HG03520 (cell line): ENCODE results near the gene KLHL10.
"Not testable (repeated sequence)": the region's sequence is repeated elsewhere in the genome, so short reads cannot be mapped to it uniquely, and the experiment has no call there.

Experiments used
- ATAC-seq: cut with Tn5 transposase; IDR thresholded peaks from one replicate; pipeline ENCODE4 v1.9.1; 2021; ENCODE audit warnings: mild to moderate bottlenecking, moderate library complexity; ENCODE audit not compliant: unreplicated experiment

KLHL10 gene

DNA sequence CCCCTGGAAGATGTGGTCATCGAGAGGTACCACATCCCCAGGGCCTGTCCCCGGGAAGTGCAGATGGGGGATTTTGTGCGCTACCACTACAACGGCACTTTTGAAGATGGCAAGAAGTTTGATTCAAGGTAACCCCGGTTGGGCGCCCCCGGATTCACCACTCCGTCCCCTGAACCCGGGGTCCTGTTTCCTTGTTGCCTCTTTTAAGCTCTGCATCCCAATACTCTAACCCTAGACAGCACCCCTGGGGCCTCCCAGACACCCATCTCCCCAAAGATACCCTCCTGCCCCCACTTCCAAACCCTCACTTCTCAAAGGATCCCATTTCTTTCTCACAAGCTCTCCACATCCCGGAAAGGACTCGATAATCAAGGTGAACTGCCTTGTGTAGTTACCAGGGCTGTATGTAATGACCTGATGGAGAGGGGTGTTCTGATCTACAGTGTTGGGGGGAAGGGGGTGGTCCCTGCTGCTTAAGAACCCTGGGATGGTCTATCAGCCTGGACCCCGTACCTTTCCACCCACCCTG lies 24.4 kb upstream of the KLHL10 start:
- no peak for ATAC-seq

DNA sequence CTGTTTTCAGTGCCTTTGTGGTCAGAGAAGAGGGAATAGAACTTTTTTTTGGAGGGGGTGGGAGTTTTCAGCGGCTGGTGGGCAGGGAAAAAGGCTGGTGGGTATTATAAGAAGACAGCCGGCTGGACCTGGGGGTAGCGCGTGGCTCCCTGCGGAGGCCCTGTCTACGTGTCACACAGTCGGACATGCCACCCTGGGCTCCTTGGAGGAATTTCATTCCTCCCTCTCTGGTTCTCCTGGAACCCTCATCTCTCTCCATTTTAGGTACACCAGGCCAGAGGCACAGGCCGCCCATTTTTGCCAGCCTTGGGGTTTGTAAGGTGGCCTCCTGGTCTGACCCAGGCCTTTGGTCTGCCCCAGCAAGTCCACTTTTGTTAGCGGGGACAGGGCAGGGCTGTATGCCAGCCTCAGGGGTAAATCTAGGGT lies 23.9 kb upstream of the KLHL10 start:
- no peak for ATAC-seq

DNA sequence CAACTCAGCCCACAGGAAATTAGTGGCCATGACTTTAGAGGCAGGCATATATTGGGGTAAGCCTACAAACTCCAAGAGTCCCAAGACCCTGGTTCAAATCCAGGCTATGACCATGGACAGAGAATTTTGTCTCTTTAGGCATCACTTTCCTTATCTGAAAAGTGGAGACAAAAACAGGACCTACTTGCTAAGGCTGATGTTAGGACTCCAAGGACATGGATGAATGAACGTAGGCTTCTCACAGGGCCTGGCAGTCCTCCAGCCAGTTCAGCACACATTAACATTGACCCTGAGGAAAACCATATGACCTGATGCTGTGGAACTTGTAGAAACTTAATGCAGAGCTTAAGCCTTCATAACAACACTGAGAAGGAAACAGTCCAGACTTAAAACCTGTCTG lies 23.4 kb upstream of the KLHL10 start:
- no peak for ATAC-seq

DNA sequence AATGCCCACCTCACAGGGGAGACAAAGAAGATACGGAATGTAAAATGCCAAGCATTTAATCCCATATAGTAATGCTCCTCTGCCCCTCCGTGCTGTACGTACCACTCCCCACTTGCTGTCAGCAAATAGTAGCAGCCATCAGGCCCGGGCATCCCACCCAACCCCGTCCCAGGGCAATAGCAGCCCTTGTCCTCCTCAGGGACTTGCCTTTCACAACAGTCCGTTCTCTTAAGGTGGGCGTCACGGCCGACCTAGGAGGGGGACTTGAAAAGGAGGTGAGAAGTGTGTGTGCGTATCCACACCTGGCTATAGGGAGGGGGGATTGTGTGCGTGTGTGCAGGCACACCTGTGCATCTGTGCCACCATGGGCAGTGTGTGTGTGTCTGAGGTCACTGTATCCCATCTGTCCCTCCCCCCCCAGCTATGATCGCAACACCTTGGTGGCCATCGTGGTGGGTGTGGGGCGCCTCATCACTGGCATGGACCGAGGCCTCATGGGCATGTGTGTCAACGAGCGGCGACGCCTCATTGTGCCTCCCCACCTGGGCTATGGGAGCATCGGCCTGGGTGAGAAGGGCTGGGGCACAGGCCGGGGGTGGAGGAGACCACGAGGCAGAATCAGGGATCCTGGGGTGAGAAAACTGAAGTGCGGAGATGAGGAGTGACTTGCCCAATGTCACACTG lies 20.8 kb upstream of the KLHL10 start:
- no peak for ATAC-seq

DNA sequence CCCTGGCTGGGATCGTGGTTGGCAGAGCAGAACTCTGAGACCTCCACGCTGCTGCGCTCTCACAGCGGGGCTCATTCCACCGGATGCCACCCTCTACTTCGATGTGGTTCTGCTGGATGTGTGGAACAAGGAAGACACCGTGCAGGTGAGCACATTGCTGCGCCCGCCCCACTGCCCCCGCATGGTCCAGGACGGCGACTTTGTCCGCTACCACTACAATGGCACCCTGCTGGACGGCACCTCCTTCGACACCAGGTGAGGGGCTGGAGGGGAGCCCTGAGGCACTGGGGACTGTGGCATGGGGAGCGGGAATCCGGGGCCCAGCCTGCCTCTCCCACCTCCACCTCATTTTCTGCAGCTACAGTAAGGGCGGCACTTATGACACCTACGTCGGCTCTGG lies 19.6 kb upstream of the KLHL10 start:
- no peak for ATAC-seq

DNA sequence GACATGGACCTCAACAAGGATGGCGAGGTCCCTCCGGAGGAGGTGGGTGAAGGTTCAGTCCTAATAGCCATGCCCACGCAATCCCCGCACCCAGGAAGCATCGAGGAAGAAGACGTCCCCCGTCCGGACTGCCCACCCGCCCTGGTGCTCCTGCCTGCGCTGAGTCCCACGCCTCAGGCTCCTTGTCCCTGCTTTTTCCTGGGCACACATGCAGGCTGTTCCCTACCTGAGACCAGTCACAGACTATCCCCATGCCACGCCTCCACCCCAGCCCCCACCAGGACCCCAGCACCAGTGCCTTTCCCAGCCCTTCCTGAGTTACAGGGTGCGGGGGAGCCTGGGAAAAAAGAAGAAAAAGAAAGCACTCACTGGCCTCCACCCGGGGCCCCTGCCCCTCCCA lies 15.8 kb upstream of the KLHL10 start:
- no peak for ATAC-seq

DNA sequence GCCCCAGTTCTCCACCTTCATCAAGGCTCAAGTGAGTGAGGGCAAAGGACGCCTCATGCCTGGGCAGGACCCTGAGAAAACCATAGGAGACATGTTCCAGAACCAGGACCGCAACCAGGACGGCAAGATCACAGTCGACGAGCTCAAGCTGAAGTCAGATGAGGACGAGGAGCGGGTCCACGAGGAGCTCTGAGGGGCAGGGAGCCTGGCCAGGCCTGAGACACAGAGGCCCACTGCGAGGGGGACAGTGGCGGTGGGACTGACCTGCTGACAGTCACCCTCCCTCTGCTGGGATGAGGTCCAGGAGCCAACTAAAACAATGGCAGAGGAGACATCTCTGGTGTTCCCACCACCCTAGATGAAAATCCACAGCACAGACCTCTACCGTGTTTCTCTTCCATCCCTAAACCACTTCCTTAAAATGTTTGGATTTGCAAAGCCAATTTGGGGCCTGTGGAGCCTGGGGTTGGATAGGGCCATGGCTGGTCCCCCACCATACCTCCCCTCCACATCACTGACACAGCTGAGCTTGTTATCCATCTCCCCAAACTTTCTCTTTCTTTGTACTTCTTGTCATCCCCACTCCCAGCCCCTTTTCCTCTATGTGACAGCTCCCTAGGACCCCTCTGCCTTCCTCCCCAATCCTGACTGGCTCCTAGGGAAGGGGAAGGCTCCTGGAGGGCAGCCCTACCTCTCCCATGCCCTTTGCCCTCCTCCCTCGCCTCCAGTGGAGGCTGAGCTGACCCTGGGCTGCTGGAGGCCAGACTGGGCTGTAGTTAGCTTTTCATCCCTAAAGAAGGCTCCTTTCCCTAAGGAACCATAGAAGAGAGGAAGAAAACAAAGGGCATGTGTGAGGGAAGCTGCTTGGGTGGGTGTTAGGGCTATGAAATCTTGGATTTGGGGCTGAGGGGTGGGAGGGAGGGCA lies 15.1 kb upstream of the KLHL10 start:
- ATAC-seq: no peak

DNA sequence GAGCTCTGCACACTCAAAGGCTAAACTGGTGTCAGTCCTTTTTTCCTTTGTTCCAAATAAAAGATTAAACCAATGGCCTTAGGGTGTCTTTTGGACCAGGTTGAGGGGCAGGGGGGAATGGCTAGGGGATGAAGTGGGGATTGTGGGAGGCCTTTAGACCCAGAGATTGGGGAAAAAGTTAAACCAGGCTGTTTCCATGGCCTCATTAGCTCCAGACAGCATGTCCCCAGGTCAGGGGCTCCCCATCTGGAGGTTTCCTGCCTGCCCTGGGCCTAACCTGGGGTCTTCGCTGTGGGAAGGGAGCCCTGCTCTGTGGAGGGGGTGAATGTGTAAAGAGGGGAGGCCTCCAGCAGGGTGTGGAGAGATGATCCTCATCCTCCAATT lies 14.5 kb upstream of the KLHL10 start:
- no peak for ATAC-seq

DNA sequence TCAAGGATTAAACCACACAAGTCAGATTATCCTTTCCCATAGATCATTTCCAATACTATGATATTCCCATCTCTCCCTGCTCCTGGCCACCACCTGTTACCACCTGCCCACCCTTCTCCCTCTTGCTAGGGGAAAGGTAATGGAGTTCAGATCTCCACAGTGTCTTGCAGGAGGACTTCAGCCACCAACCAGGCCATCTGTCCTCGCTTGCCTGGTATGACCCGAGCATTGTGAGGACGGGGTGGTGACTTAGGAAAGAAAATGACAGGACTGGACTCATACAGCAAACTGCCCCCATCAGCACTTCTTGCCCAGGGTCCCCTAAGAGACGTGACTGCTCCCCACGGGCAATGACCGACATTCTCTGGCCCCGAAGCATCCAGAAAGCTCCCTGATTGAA lies 14.0 kb upstream of the KLHL10 start:
- ATAC-seq: no peak

DNA sequence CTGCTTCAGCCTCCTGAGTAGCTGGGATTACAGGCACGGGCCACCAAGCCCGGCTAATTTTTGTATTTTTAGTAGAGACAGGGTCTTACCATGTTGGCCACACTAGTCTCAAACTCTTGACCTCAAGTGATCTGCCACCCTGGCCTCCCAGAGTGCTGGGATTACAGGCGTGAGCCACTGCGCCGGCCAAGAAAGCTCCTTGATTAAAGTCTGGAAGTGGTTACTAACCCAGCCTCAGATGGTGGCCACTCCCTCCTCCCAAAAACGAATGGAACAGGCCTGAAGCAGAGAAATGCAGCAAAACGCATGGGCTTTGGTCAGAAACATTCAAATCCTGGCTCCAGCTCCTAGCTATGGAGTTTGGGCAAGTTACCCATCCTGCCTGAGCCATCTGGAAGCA lies 13.5 kb upstream of the KLHL10 start:
- no peak for ATAC-seq

DNA sequence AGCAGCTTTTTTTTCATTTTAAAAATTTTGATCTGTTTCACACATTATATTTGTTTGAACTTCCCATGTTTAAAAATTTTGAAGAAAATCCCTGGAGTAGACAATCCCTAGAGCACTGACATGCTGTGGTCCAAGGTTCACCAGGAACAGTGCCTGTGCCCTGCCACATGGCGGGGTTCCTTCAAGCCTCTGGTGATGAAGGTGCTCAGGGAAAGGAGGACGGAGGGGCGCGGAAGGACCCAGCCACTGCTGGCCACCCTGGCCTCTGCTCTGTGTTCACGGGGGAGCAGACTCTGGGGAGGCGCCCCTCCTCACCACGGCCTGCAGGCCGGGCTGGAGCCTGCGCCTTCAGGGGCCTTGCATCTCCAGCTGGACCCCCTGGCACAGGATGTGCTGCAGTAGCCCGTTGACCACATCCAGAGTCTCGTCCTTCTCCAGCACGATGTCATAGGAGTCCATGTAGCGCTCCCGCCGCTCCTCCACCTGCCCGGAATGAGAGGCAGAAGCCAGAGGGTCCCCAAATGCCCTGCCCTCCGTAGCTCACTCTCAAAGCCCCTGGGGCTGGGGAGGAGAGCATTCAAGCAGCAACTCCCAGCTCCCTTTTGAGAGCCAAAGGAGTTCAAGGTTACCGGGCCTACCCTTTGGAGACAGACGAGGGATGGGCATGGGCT lies 12.3 kb upstream of the KLHL10 start:
- no peak for ATAC-seq

DNA sequence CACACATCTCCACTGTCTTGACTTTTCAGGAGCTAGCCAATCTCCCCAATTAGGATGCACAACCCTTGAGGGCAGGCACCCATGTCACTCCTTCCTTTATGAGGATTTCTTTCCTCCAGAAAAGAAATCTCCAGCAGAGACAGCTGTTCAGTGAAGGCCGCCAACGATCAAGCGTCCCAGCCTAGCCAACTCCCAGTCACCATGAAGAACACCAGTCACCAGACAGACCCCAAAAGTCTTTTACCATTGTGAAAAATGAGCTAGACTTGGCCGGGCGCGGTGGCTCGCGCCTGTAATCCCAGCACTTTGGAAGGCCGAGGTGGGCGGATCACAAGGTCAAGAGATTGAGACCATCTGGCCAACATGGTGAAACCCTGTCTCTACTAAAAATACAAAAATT lies 7.7 kb upstream of the KLHL10 start:
- ATAC-seq: not testable (repeated sequence)

DNA sequence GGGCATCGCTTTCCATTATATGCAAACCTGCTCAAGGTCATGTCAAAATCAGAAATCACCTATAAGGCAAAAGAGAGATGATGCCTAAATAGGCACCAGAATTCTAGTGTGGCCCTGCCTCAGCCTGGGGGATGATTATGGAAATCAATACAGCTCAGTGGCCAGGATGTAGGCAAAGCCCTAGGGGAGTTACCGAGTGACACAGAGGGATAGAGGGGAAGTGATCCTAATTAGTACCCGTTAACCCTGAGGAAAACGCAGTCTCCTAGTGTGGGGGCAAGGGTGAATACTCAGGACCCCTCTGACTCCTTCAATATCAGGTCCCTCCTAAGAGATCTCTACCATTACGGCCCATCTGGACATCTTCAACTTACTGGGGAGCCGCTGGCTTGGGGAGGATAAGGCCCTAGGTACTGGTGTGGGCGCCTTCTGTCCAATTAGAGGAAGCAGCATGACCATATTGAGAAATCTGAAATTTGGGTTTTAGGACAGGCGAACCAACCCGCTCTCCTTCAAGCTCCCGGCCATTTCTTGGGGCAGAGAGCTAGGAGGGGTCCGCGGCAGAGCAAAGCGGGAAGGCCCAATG lies 2.3 kb upstream of the KLHL10 start:
- ATAC-seq: no peak

DNA sequence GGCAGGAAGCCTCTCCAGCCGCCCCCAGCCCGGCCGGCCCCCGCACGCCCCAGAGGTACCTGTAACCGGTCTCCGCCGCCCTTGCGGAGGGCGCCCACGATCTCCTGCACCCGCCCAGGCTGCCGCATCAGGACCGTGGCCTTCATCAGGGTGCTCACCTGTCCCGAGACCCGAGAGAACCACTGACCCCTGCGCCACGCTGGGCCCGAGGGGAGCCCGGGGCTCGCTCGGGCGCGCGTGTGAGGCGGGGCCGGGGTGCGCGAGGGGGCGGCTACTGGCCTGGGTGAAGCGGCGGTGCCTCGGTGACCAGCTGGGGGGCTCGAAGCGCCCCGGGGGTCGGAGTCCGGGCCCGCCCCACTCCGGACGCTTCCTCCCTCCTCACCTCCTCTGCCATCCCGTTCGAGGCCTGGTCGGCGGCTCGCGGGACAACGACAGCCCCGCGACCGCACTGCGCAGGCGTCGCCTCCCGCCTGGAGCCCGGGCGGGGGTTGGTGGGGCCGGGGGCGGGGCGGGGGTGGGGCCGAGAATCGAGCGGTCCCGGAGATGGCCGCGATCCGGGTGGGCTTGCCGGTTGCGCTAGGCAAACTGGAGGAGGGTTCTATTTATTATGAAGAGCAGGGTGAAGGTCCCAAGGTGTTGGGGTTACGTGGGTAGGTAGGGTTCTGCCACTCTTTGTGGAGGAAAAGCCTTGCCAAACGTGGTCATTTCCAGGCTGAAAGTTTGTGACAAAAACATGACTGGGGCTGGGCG lies 1.6 kb upstream of the KLHL10 start, which contains the start of gene NT5C3B:
NT5C3B (minus strand) TSS at position 433 of the 750 bp plus-strand sequence; CDS start at position 394, 39 bp downstream.
- ATAC-seq: no peak

DNA sequence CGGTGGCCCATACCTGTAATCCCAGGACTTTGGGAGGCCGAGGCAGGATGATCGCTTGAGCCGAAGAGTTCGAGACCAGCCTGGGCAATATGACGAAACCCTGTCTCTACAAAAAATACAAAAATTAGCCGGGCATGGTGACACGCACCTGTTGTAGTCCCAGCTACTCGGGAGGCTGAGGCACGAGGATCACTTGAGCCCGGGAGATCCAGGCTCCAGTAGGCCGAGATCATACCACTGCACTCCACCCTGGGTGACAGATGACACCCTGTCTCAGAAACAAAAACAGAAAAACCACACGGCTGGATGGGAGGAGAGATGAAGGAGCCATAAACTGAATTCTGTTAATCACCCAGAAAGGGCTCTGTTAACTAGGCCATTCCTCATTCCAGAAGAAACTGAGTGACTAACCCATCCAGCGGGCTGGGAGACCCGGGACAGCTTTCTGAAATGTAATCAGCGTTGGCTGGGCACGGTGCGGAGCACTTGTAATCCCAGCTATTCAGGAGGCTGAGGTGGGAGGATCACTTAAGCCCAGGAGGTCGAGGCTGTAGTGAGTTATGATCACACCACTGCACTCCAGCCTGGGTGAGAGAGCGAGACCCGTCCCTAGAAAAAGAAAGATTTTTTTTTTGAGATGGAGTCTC lies 952 bp upstream of the KLHL10 start:
- ATAC-seq: no peak

DNA sequence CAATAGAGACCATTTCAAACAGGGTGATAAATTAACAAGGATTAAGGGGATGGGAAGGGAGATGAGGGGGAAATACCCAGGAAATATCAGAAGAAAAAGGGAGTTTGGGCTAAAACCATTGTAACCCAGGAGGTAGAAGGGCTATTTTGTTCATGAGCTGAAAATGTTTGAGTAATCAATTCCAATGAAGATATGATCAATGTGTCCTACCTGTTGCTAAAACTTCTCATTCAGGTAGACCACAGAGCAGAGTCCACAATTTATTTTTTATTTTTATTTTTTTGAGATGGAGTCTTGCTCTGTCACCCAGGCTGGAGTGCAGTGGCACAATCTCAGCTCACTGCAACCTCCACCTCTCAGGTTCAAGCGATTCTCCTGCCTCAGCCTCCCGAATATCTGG lies 1.8 kb downstream of the KLHL10 start:
- not testable (repeated sequence) for ATAC-seq

DNA sequence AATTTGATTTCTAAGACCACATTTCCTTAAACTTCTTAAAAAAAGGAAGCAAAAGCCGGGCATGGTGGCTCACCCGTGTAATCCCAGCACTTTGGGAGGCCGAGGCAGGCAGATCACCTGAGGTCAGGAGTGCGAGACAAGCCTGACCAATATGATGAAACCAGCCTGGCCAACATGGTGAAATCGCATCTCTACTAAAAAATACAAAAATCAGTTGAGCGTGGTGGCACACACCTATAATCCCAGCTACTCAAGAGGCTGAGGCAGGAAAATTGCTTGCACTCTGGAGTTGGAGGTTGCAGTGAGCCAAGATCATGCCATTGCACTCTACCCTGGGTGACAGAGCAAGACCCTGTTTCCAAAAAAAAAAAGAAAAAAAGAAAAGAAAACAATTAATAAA lies 3.2 kb downstream of the KLHL10 start:
- not testable (repeated sequence) for ATAC-seq

DNA sequence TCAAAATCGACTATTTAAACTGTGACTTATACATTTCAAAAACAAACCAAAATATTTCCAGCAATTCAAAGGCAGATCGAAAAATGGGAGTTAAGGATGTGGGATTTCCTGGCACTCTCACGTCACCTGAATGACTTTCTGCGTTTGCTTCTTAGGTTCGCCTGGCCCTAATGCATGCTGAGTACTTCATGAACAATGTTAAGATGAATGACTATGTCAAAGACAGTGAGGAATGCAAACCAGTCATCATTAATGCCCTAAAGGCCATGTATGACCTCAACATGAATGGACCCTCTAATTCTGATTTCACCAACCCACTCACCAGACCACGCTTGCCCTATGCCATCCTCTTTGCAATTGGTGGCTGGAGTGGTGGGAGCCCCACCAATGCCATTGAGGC lies 7.3 kb downstream of the KLHL10 start:
- no peak for ATAC-seq

DNA sequence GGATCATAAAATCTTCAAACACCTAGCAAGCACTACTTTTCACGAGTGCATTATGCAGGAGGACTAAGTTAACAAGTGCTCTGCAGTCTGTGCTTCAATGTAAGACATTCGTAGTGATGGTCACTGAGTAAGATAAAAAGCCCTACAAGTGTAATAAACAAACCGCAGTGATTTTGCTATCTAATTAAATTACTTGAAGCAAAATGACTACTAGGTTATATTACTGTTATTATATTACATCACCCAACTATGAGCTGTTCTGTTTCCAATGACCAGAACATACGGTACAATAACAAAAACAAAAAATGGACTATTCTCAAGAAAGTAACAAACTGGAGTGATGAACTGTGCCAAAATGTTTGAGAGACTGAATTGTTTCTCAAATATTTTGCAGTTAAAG lies 11.2 kb downstream of the KLHL10 start:
- ATAC-seq: no peak
